Central memory CD8-positive, alpha-beta T cell (primary cell): ENCODE measurements around the gene FAM53A.
A peak's percentile ranks its signal among the peaks of the same experiment; 100 is the strongest.

ENCODE experiments used
- ATAC-seq: fragments of 150-1000 bp; cut with Tn5 transposase; replicated peaks from 2 replicates; pipeline ENCODE4 v1.10.0; 2022; ENCODE audit warnings: mild to moderate bottlenecking, moderate FRiP score, moderate number of reproducible peaks; ENCODE audit not compliant: poor library complexity, severe bottlenecking; ENCODE audit errors: extremely low read depth
- DNase-seq, 2 donors: peaks; one replicate each; pipeline ENCODE4 v3.0.0; 2021; ENCODE audit warnings: low spot score in 2 of 2
- H3K27ac Mint-ChIP-seq: one replicate; pipeline ENCODE4 v1.8.0; 2022; ENCODE audit warnings: low read depth, mild to moderate bottlenecking, moderate library complexity, mixed read lengths
- H3K27me3 Mint-ChIP-seq: one replicate; pipeline ENCODE4 v1.8.0; 2022; ENCODE audit warnings: mixed read lengths
- H3K36me3 Mint-ChIP-seq: one replicate; pipeline ENCODE4 v1.8.0; 2022; ENCODE audit warnings: mild to moderate bottlenecking, moderate library complexity, mixed read lengths; ENCODE audit not compliant: insufficient read depth
- H3K4me1 Mint-ChIP-seq: one replicate; pipeline ENCODE4 v1.8.0; 2022; ENCODE audit warnings: mixed read lengths
- H3K4me3 Mint-ChIP-seq: one replicate; pipeline ENCODE4 v1.8.0; 2022; ENCODE audit warnings: mild to moderate bottlenecking, moderate library complexity, mixed read lengths
- H3K9me3 Mint-ChIP-seq: one replicate; pipeline ENCODE4 v1.8.0; 2022; ENCODE audit warnings: mixed read lengths

The FAM53A gene, protein sequence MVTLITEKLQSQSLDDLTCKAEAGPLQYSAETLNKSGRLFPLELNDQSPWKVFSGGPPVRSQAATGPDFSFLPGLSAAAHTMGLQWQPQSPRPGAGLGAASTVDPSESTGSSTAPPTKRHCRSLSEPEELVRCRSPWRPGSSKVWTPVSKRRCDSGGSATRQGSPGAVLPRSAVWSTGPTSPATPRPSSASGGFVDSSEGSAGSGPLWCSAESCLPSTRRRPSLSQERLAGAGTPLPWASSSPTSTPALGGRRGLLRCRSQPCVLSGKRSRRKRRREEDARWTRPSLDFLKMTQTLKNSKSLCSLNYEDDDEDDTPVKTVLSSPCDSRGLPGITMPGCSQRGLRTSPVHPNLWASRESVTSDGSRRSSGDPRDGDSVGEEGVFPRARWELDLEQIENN

DNA sequence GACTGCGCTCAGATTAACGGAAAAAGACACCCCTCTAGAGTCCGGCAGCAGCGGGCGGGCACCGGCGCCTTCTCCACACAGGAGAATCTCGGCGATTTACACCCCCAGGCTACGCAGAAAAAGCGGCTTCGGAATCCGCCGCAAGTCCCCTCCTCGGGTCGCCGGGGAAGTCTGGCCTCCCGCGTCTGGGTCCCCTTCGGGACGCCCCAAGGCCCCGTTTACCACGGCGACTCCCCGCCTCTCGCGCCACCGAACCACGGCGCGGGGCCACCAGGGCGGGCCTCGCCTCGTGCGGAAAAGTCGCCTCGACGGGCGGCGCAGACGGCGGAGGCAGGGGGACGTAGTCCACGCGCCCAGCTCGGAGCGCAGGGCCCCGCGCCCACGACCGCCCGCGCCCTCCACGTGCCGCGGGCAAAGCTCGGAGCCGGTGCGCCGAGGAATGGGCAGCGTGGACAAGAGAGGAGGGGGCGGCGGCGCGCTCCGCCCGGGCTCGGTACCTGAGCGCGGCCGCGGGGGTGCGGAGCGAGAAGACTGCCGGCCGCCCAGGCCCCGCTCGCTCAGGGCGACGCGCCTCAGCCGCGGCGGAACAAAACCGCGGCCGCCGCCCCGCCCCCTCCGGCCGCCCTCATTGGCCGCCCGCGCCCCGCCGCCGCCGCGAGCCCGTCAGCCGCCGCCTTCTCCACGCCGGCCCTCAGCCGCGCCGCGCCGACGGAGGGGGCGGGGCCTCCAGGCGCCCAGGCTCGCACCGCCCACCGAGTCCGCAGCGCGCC lies at the start of gene FAM53A:
TSS of gene FAM53A (minus strand) at position 578 of the 770 bp plus-strand sequence. CDS start 15,572 bp downstream, outside the sequence.
- H3K27me3 Mint-ChIP-seq: no peaks in the 10 kb centered on the region
- H3K27ac Mint-ChIP-seq: peak within 1 kb of the TSS; percentile 77
- ATAC-seq: peak; percentile 86
- peaks cover 10% of the 10 kb centered on the region for H3K4me1 Mint-ChIP-seq
- peaks cover 4% of the 10 kb centered on the region for H3K36me3 Mint-ChIP-seq
- peak; percentile 13 to 27 for DNase-seq
- no peaks in the 10 kb centered on the region for H3K9me3 Mint-ChIP-seq
- peak within 1 kb of the TSS; percentile 85 for H3K4me3 Mint-ChIP-seq

DNA sequence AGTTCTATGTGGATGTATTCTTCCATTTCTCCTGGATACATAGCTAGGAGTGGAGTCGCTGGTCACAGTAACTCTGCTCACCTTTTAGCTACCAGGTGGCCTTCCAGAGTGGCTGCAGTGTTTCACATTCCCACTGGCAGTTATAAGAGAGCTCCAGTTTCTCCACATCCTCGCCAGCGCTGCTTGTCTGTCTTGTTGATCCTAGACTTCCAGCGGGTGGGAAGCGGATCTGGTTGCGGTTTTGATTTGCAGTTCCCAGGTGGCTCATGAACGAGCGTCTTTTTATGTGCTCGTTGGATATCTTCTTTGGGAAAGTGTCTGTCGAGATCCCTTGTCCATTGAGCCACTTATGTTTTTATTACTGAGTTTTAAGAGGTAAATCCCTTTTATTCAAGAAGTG lies 48.8 kb upstream of the FAM53A start:
- no peak overlapping the region for H3K27ac Mint-ChIP-seq
- H3K4me1 Mint-ChIP-seq: peaks cover 16% of the 10 kb centered on the region
- DNase-seq (no peak), ATAC-seq (no peak)
- H3K9me3 Mint-ChIP-seq: no peaks in the 10 kb centered on the region
- H3K4me3 Mint-ChIP-seq: no peak overlapping the region
- H3K36me3 Mint-ChIP-seq: peaks cover 29% of the 10 kb centered on the region
- H3K27me3 Mint-ChIP-seq: no peaks in the 10 kb centered on the region

DNA sequence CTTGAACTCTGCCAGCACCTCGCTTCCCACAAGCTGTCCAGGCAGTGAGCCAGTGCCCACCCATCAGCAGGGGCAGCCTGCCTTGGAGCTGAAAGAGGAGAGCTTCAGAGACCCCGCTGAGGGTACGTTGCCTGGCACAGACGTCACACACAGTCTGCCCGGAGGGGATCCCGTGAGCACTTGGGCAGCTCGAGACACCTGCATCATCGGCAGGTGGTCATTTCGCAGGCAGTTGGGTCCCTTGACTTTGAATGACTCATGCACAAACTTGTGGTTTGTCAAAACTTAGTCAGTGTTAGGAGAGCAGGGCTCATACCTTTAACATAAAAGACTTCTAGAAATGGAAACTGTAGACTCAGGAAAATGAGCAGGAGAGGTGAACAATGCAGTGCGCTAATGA lies 47.1 kb upstream of the FAM53A start:
- H3K27ac Mint-ChIP-seq: no peak overlapping the region
- ATAC-seq: no peak

GRCh38 chr4:1730532-1731135 lies 46.5 kb upstream of the FAM53A start:
- Mint-ChIP-seq H3K9me3 (no peaks in the 10 kb centered on the region), H3K27me3 (no peaks in the 10 kb centered on the region), H3K27ac (no peak overlapping the region), H3K36me3 (peaks cover 33% of the 10 kb centered on the region), H3K4me1 (peaks cover 31% of the 10 kb centered on the region), H3K4me3 (no peak overlapping the region)
- ATAC-seq: no peak
- DNase-seq: no peak

More for the DNA sequence above, 47.1 kb upstream of the FAM53A start:
- Mint-ChIP-seq H3K4me3 (no peak overlapping the region), H3K4me1 (peaks cover 29% of the 10 kb centered on the region), H3K27me3 (no peaks in the 10 kb centered on the region), H3K36me3 (peaks cover 33% of the 10 kb centered on the region), H3K9me3 (no peaks in the 10 kb centered on the region)
- DNase-seq: no peak

- Mint-ChIP-seq H3K9me3 (no peaks in the 10 kb centered on the region), H3K36me3 (peaks cover 30% of the 10 kb centered on the region), H3K4me1 (peaks cover 43% of the 10 kb centered on the region), H3K4me3 (no peak overlapping the region), H3K27ac (no peak overlapping the region), H3K27me3 (no peaks in the 10 kb centered on the region)
- no peak for DNase-seq
- no peak for ATAC-seq
These were observed 44.2 kb upstream of the FAM53A start for GRCh38 chr4:1728061-1728980.

DNA sequence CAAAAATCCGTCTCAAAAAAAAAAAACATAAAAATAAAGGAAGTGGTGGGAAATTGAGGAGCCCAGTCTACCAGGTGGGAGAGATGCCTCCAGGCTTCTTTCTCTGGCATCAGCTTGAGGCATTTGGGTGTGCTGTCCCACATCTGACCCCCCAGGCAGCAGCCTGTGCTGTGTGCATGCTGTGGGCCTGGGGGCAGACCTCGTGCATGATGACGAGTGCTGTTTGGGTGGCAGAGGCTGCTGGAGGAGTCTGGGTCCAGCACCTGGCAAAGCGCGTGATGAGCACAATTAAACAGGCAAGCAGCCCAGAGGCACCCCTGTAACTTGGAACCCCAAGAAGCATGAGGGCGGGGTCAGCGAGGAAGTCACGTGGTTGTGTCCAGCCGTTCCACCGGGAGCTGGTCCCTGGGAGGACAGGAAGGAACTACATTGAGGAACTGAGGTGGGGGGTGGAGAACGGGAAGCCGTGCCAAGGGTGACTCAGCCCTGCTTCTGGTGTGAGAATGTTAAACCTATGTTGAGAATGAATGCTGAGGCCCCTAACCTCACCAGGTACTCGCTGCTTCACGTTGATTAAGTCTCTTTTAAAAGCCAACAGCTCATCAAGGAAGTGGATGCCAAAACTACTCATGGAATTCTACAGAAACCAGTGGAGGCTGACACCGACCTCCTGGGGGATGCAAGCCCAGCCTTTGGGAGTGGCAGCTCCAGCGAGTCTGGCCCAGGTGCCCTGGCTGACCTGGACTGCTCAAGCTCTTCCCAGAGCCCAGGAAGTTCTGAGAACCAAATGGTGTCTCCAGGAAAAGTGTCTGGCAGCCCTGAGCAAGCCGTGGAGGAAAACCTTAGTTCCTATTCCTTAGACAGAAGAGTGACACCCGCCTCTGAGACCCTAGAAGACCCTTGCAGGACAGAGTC lies 43.3 kb upstream of the FAM53A start:
- Mint-ChIP-seq H3K4me1 (peaks cover 53% of the 10 kb centered on the region), H3K9me3 (no peaks in the 10 kb centered on the region), H3K27me3 (no peaks in the 10 kb centered on the region), H3K27ac (no peak overlapping the region), H3K4me3 (no peak overlapping the region), H3K36me3 (peaks cover 29% of the 10 kb centered on the region)
- ATAC-seq: no peak
- DNase-seq: no peak

DNA sequence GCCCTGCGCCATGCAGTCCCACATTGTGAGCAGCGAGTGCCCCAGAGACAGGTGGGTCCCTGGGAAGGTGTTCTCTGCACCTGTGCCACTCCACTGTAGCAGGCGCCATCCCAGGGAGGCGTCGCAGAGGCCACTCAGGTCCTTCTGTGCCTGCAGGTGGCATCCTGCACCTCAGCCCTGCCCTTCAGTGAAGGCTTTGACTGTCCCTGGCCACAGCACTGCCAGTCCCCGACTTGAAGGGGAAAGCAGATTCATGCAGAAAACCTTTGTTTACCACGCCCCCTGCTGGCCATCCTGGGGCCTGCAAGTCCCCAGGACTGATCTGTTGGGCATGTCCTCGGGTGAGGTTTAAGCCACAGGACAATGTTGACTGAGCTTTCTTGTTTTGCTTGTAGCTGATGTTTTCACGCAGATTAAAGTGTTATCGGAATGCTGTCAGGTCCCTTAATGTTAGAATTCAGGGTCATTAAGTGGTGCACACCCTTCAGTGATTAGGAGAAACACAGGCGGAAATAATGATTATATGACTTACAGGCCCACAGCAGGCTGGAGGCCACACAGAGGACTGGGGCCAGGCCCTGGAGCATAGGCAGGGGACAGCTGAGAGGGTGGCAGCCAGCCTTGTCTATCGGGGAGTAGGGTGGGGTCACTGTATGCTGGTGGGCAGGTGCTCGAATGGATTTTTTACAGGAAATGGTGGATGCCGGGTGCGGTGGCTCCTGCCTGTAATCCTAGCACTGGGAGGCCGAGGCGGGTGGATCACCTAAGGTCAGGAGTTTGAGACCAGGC lies 42.2 kb upstream of the FAM53A start:
- ATAC-seq (no peak), DNase-seq (peak; percentile 85 to 95)
- peak overlapping the region; percentile 83 for H3K27ac Mint-ChIP-seq
- H3K9me3 Mint-ChIP-seq: no peaks in the 10 kb centered on the region
- H3K27me3 Mint-ChIP-seq: no peaks in the 10 kb centered on the region
- H3K36me3 Mint-ChIP-seq: peaks cover 31% of the 10 kb centered on the region
- peak overlapping the region; percentile 57 for H3K4me3 Mint-ChIP-seq
- peaks cover 60% of the 10 kb centered on the region for H3K4me1 Mint-ChIP-seq

- DNase-seq: no peak
- Mint-ChIP-seq H3K36me3 (peaks cover 33% of the 10 kb centered on the region), H3K4me3 (no peak overlapping the region), H3K27me3 (no peaks in the 10 kb centered on the region), H3K27ac (peak overlapping the region; percentile 99), H3K9me3 (no peaks in the 10 kb centered on the region), H3K4me1 (peaks cover 60% of the 10 kb centered on the region)
- ATAC-seq: no peak
These were observed 41.4 kb upstream of the FAM53A start for GRCh38 chr4:1725521-1725920.

- Mint-ChIP-seq H3K36me3 (peaks cover 31% of the 10 kb centered on the region), H3K27me3 (no peaks in the 10 kb centered on the region), H3K9me3 (no peaks in the 10 kb centered on the region), H3K4me1 (peaks cover 61% of the 10 kb centered on the region), H3K27ac (peak overlapping the region; percentile 99), H3K4me3 (peak overlapping the region; percentile 90)
- peak; percentile 9 for ATAC-seq
- DNase-seq: peak; percentile 32 to 33
These were observed 39.2 kb upstream of the FAM53A start for GRCh38 chr4:1723131-1723801.

DNA sequence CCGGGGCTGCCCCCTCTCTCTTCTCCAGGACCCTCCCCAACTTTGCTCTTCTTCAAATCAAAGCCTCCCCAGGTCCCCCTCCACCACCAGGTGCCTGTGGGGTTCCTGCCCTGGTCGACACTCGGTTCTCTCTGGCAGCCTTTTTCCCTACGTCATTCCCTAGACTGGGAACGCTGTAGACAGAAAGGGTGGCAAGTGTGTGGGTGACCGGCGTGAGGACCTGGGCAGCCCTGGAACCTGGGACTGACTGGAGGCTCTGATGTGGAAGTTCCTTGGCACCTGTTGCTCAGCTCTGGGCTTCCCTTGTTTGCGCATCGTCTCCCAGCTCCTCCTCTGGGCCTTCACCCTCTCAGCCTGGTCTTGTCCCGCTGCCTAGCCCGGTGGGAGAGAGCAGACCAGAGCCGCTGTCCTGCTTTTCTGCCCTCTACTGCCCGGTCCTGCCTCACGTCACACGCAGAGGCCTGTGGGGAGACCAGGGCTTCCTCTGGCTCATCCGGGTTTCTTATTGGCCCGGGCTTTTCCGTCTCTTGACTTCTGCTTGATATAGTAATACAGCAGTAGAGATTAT lies 38.5 kb upstream of the FAM53A start:
- Mint-ChIP-seq H3K36me3 (peaks cover 30% of the 10 kb centered on the region), H3K27ac (peak overlapping the region; percentile 99), H3K4me3 (peak overlapping the region; percentile 90), H3K4me1 (peaks cover 64% of the 10 kb centered on the region), H3K27me3 (no peaks in the 10 kb centered on the region), H3K9me3 (no peaks in the 10 kb centered on the region)
- ATAC-seq: no peak
- DNase-seq: no peak
